ENCODE measurements around the gene PARVB. TPM values are rescaled to one million over a fixed set of nuclear protein-coding genes. Genes with fewer than 3 reads are reported as not detected.

The PARVB gene
- total RNA-seq, 5 donors from 2014 or later (not counting 1 experiment from before 2014, with no cell fraction given): 5.9 to 13.8 (median 8.2) TPM

DNA sequence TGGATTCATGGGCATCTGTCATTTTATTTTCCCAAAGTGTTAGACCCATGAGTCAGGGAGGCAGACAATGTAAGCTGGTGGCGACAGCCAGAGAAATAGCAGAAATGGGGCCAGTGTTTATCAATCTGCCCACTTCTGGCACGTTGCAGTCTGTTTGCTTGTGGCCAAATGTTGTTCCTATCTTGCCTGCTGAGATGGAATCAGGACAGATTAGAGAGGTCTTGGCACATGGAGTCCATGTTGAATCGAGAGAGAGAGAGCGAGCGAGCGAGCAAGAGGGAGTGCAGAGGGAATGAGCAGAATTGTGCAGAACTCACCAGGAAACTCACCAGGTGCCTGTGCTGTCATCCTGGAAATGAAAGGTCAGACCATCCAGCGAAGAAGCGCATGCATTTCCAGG, 134.7 kb downstream of the PARVB start:
- Mint-ChIP-seq H3K27me3 (no peaks in the 10 kb centered on the region), H3K36me3 (no peaks in the 10 kb centered on the region), H3K4me3 (no peak overlapping the region), H3K9me3 (no peaks in the 10 kb centered on the region), H3K27ac (no peak overlapping the region), H3K4me1 (no peaks in the 10 kb centered on the region)
- 94% methylated on average over 7 of the region's 8 CpGs for WGBS (ENCODE audit: insufficient coverage)
- ATAC-seq (replicated peaks in 1 of 4): no peak
- CTCF ChIA-PET: no interaction called here
- peaks cover 0 to 2% of the 10 kb centered on the region in 2 experiments for H3K4me1 ChIP-seq (ENCODE audit: control insufficient read depth in 1 of 2, extremely low read depth in 1 of 2, insufficient read depth in 2 of 2, low read length in 2 of 2)
- no peaks in the 10 kb centered on the region for H3K27me3 ChIP-seq (replicated peaks in 1 of 2; ENCODE audit: control insufficient read depth in 2 of 2, extremely low read depth in 1 of 2, insufficient read depth in 2 of 2, low read length in 1 of 2)
- DNase-seq: no peak
- H3K27ac ChIP-seq (ENCODE audit: low read length): no peak overlapping the region
- no peak overlapping the region for H3K4me3 ChIP-seq (ENCODE audit: control insufficient read depth in 1 of 2, extremely low read depth in 1 of 2, low read length in 1 of 2)
- no peaks in the 10 kb centered on the region for H3K36me3 ChIP-seq (ENCODE audit: control insufficient read depth in 2 of 2, extremely low read depth in 1 of 2, insufficient read depth in 1 of 2, low read length in 1 of 2)
- H3K9me3 ChIP-seq: no peaks in the 10 kb centered on the region
- POLR2A ChIA-PET: no interaction called here

DNA sequence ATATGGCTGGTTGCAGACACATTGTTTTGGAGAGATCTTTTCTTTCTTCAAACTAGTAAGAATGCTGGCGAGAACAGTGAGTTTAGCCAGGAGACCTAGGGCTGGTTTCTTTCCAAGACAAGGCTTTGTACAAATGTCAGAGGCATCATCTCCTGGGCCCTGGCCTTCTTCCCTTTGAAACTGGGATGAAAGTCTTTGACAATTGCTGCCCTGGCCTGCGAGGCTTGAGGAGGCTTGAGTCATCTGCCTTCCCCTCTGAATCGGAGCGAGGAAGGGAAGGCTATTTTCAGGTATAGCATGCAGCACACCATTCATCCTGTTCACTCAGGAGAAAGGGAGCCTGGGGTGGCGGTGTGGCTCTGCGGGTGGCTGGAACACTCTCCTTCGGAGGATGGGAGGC, 135.1 kb downstream of the PARVB start:
- no peaks in the 10 kb centered on the region for H3K36me3 Mint-ChIP-seq
- no peaks in the 10 kb centered on the region for H3K27me3 Mint-ChIP-seq
- ChIA-PET POLR2A (no interaction called here), CTCF (no interaction called here)
- Histone ChIP-seq H3K36me3 (ENCODE audit: control insufficient read depth in 2 of 2, extremely low read depth in 1 of 2, insufficient read depth in 1 of 2, low read length in 1 of 2) (no peaks in the 10 kb centered on the region), H3K27ac (ENCODE audit: low read length) (no peak overlapping the region), H3K4me3 (ENCODE audit: control insufficient read depth in 1 of 2, extremely low read depth in 1 of 2, low read length in 1 of 2) (no peak overlapping the region), H3K27me3 (replicated peaks in 1 of 2; ENCODE audit: control insufficient read depth in 2 of 2, extremely low read depth in 1 of 2, insufficient read depth in 2 of 2, low read length in 1 of 2) (no peaks in the 10 kb centered on the region), H3K9me3 (no peaks in the 10 kb centered on the region), H3K4me1 (ENCODE audit: control insufficient read depth in 1 of 2, extremely low read depth in 1 of 2, insufficient read depth in 2 of 2, low read length in 2 of 2) (no peaks in the 10 kb centered on the region)
- no peaks in the 10 kb centered on the region for H3K9me3 Mint-ChIP-seq
- WGBS (ENCODE audit: insufficient coverage): 100% methylated on average over 1 of the region's 7 CpGs
- no peak for DNase-seq
- no peak for ATAC-seq (replicated peaks in 1 of 4)
- H3K27ac Mint-ChIP-seq: no peak overlapping the region
- H3K4me3 Mint-ChIP-seq: no peak overlapping the region
- no peaks in the 10 kb centered on the region for H3K4me1 Mint-ChIP-seq

DNA sequence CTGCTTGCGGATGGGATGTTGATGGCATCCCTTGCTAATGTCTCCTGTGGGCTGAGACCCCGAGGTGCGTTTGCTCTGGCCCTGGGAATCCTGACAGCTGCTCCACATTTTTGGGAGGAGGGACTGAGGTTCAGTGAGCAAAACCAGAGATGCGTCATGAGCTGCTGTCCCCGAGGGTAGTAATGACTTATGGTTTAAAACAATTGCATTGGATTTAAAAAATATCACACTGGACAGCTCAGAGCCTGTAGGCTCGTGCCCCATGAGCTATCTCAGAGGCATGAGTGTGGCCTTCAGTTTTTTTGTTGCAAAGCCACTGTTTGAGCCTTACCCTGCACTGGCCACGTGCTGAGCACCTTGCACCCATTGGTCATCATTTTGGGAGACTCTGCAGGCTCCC, 135.7 kb downstream of the PARVB start:
- Mint-ChIP-seq H3K27ac (no peak overlapping the region), H3K4me1 (no peaks in the 10 kb centered on the region), H3K27me3 (no peaks in the 10 kb centered on the region), H3K36me3 (no peaks in the 10 kb centered on the region), H3K9me3 (no peaks in the 10 kb centered on the region), H3K4me3 (no peak overlapping the region)
- no peaks in the 10 kb centered on the region for H3K27me3 ChIP-seq (replicated peaks in 1 of 2; ENCODE audit: control insufficient read depth in 2 of 2, extremely low read depth in 1 of 2, insufficient read depth in 2 of 2, low read length in 1 of 2)
- ATAC-seq (replicated peaks in 1 of 4) (no peak), DNase-seq (no peak)
- no peaks in the 10 kb centered on the region for H3K9me3 ChIP-seq
- H3K27ac ChIP-seq (ENCODE audit: low read length): no peak overlapping the region
- ChIA-PET CTCF (no interaction called here), POLR2A (no interaction called here)
- WGBS (ENCODE audit: insufficient coverage): 91% methylated on average over 5 of the region's 7 CpGs
- no peaks in the 10 kb centered on the region for H3K4me1 ChIP-seq (ENCODE audit: control insufficient read depth in 1 of 2, extremely low read depth in 1 of 2, insufficient read depth in 2 of 2, low read length in 2 of 2)
- no peak overlapping the region for H3K4me3 ChIP-seq (ENCODE audit: control insufficient read depth in 1 of 2, extremely low read depth in 1 of 2, low read length in 1 of 2)
- no peaks in the 10 kb centered on the region for H3K36me3 ChIP-seq (ENCODE audit: control insufficient read depth in 2 of 2, extremely low read depth in 1 of 2, insufficient read depth in 1 of 2, low read length in 1 of 2)

DNA sequence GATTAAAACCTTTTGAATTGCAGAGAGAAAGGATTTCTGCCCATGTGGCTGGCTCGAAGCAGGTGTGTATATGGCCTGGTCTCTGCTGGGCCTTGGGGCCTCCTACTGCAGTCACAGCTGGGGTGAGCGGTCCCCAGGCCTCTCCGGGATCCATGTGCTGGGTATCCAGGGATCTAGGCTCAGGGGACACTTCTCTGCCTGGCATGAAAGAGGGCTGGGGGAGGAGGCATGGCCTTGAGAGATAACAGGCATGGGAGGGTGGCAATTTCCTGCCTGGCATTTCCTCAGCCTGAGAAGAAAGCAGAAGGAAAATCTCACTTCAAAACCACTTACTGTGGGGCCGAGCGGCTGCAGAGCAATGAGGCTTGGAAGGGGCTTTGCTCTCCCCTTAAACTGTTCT, 136.3 kb downstream of the PARVB start:
- no peak overlapping the region for H3K27ac Mint-ChIP-seq
- no peaks in the 10 kb centered on the region for H3K4me1 ChIP-seq (ENCODE audit: control insufficient read depth in 1 of 2, extremely low read depth in 1 of 2, insufficient read depth in 2 of 2, low read length in 2 of 2)
- no peaks in the 10 kb centered on the region for H3K9me3 Mint-ChIP-seq
- no peaks in the 10 kb centered on the region for H3K4me1 Mint-ChIP-seq
- no peak overlapping the region for H3K4me3 Mint-ChIP-seq
- H3K27me3 Mint-ChIP-seq: no peaks in the 10 kb centered on the region
- no peaks in the 10 kb centered on the region for H3K27me3 ChIP-seq (replicated peaks in 1 of 2; ENCODE audit: control insufficient read depth in 2 of 2, extremely low read depth in 1 of 2, insufficient read depth in 2 of 2, low read length in 1 of 2)
- 74% methylated on average over 3 of the region's 5 CpGs for WGBS (ENCODE audit: insufficient coverage)
- no peak overlapping the region for H3K27ac ChIP-seq (ENCODE audit: low read length)
- DNase-seq (no peak), ATAC-seq (replicated peaks in 1 of 4) (no peak)
- no peak overlapping the region for H3K4me3 ChIP-seq (ENCODE audit: control insufficient read depth in 1 of 2, extremely low read depth in 1 of 2, low read length in 1 of 2)
- ChIA-PET CTCF (no interaction called here), POLR2A (no interaction called here)
- H3K36me3 ChIP-seq (ENCODE audit: control insufficient read depth in 2 of 2, extremely low read depth in 1 of 2, insufficient read depth in 1 of 2, low read length in 1 of 2): no peaks in the 10 kb centered on the region
- no peaks in the 10 kb centered on the region for H3K9me3 ChIP-seq
- no peaks in the 10 kb centered on the region for H3K36me3 Mint-ChIP-seq

DNA sequence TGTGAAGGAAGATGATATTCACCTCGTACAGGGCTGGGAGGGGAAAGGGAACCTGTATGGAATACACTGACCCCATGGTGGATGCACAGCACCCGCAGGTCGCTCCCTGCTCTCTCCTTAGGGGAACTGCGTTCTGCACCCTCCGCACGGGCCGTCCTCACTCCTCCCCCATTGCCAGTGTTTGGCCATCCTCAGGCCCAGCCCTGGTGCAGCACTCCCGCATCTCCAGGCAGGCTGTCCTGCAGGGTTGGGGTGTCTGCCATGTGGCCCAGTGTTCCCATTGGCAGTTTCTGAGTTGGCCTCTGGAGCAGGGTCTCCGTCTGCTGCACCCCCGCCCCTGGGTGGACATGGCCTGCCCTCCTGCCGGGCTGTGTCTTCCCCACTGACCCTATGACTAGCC, 137.6 kb downstream of the PARVB start:
- Histone ChIP-seq H3K27ac (ENCODE audit: low read length) (no peak overlapping the region), H3K27me3 (replicated peaks in 1 of 2; ENCODE audit: control insufficient read depth in 2 of 2, extremely low read depth in 1 of 2, insufficient read depth in 2 of 2, low read length in 1 of 2) (no peaks in the 10 kb centered on the region), H3K9me3 (no peaks in the 10 kb centered on the region), H3K36me3 (ENCODE audit: control insufficient read depth in 2 of 2, extremely low read depth in 1 of 2, insufficient read depth in 1 of 2, low read length in 1 of 2) (no peaks in the 10 kb centered on the region), H3K4me3 (ENCODE audit: control insufficient read depth in 1 of 2, extremely low read depth in 1 of 2, low read length in 1 of 2) (no peak overlapping the region), H3K4me1 (ENCODE audit: control insufficient read depth in 1 of 2, extremely low read depth in 1 of 2, insufficient read depth in 2 of 2, low read length in 2 of 2) (no peaks in the 10 kb centered on the region)
- ChIA-PET POLR2A (no interaction called here), CTCF (no interaction called here)
- ATAC-seq (replicated peaks in 1 of 4) (no peak), DNase-seq (no peak)
- Mint-ChIP-seq H3K4me1 (no peaks in the 10 kb centered on the region), H3K27ac (no peak overlapping the region), H3K27me3 (no peaks in the 10 kb centered on the region), H3K4me3 (no peak overlapping the region), H3K9me3 (no peaks in the 10 kb centered on the region), H3K36me3 (no peaks in the 10 kb centered on the region)
- 94% methylated on average over 7 of the region's 11 CpGs for WGBS (ENCODE audit: insufficient coverage)

DNA sequence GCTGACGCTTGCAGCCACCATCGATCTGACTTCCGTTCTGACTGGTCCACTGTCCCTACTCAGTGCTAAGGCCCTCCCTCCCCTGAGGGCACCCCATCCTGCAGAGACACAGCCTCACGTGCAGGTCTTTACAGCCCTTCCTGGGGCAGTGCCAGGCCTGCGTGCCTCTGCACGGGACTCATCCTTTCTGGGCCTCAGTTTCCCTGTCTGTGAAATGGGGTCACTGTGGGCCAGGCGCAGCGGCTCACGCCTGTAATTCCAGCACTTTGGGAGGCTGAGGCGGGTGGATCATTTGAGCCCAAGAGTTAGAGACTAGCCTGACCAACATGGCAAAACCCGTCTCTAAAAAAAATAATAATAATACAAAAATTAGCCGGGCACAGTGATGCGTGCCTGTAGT, 138.9 kb downstream of the PARVB start:
- CTCF ChIA-PET: no interaction called here
- Mint-ChIP-seq H3K4me3 (no peak overlapping the region), H3K27me3 (no peaks in the 10 kb centered on the region), H3K27ac (no peak overlapping the region), H3K9me3 (no peaks in the 10 kb centered on the region), H3K36me3 (no peaks in the 10 kb centered on the region), H3K4me1 (no peaks in the 10 kb centered on the region)
- Histone ChIP-seq H3K4me3 (ENCODE audit: control insufficient read depth in 1 of 2, extremely low read depth in 1 of 2, low read length in 1 of 2) (no peak overlapping the region), H3K27ac (ENCODE audit: low read length) (no peak overlapping the region), H3K9me3 (no peaks in the 10 kb centered on the region), H3K4me1 (ENCODE audit: control insufficient read depth in 1 of 2, extremely low read depth in 1 of 2, insufficient read depth in 2 of 2, low read length in 2 of 2) (no peaks in the 10 kb centered on the region), H3K27me3 (replicated peaks in 1 of 2; ENCODE audit: control insufficient read depth in 2 of 2, extremely low read depth in 1 of 2, insufficient read depth in 2 of 2, low read length in 1 of 2) (no peaks in the 10 kb centered on the region), H3K36me3 (ENCODE audit: control insufficient read depth in 2 of 2, extremely low read depth in 1 of 2, insufficient read depth in 1 of 2, low read length in 1 of 2) (no peaks in the 10 kb centered on the region)
- ATAC-seq (replicated peaks in 1 of 4): no peak
- no peak for DNase-seq
- POLR2A ChIA-PET: no interaction called here
- 95% methylated on average over 8 of the region's 13 CpGs for WGBS (ENCODE audit: insufficient coverage)

DNA sequence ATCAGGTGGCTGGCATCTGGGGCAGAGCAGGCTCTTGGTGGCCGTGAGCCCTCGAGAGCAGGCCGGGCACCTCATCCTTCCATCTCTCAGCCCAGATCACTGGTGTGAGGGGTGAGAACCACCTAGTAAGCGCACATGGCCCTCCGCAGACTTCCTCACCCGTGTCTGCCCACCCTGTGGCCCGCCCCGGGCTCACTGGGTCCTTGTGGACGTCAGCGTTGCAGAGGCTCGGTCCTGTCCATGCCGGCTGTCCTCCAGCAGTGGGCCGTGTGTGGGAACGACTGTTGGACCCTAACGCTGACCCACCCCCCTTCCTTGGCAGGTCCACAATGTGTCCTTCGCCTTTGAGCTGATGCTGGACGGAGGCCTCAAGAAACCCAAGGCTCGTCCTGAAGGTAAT, 139.4 kb downstream of the PARVB start:
- H3K36me3 ChIP-seq (ENCODE audit: control insufficient read depth in 2 of 2, extremely low read depth in 1 of 2, insufficient read depth in 1 of 2, low read length in 1 of 2): no peaks in the 10 kb centered on the region
- Mint-ChIP-seq H3K27me3 (no peaks in the 10 kb centered on the region), H3K27ac (no peak overlapping the region), H3K36me3 (no peaks in the 10 kb centered on the region), H3K4me3 (no peak overlapping the region), H3K9me3 (no peaks in the 10 kb centered on the region), H3K4me1 (no peaks in the 10 kb centered on the region)
- no peaks in the 10 kb centered on the region for H3K27me3 ChIP-seq (replicated peaks in 1 of 2; ENCODE audit: control insufficient read depth in 2 of 2, extremely low read depth in 1 of 2, insufficient read depth in 2 of 2, low read length in 1 of 2)
- no peak for DNase-seq
- no peak for ATAC-seq (replicated peaks in 1 of 4)
- 89% methylated on average over 15 of the region's 18 CpGs for WGBS (ENCODE audit: insufficient coverage)
- H3K27ac ChIP-seq (ENCODE audit: low read length): no peak overlapping the region
- ChIA-PET CTCF (no interaction called here), POLR2A (no interaction called here)
- H3K4me3 ChIP-seq (ENCODE audit: control insufficient read depth in 1 of 2, extremely low read depth in 1 of 2, low read length in 1 of 2): no peak overlapping the region
- no peaks in the 10 kb centered on the region for H3K9me3 ChIP-seq
- no peaks in the 10 kb centered on the region for H3K4me1 ChIP-seq (ENCODE audit: control insufficient read depth in 1 of 2, extremely low read depth in 1 of 2, insufficient read depth in 2 of 2, low read length in 2 of 2)

Measured in T-cell (primary cell).